Retinal pigment epithelial cell (primary cell): ENCODE measurements around the gene TEX35.

Experiments used
- DNase-seq: peaks from one replicate; pipeline ENCODE4 v3.0.0-alpha.2; 2010; ENCODE audit warnings: low read depth
- H3K4me3 ChIP-seq: 2 replicates; pipeline ENCODE4 v1.5.1; 2011; ENCODE audit warnings: mild to moderate bottlenecking, low read length, control low read depth, moderate library complexity
- CTCF ChIP-seq: conservative IDR thresholded peaks from 2 replicates; pipeline ENCODE4 v1.5.1; 2011; ENCODE audit warnings: low read depth, low read length, control low read depth, inconsistent platforms

The TEX35 gene

DNA sequence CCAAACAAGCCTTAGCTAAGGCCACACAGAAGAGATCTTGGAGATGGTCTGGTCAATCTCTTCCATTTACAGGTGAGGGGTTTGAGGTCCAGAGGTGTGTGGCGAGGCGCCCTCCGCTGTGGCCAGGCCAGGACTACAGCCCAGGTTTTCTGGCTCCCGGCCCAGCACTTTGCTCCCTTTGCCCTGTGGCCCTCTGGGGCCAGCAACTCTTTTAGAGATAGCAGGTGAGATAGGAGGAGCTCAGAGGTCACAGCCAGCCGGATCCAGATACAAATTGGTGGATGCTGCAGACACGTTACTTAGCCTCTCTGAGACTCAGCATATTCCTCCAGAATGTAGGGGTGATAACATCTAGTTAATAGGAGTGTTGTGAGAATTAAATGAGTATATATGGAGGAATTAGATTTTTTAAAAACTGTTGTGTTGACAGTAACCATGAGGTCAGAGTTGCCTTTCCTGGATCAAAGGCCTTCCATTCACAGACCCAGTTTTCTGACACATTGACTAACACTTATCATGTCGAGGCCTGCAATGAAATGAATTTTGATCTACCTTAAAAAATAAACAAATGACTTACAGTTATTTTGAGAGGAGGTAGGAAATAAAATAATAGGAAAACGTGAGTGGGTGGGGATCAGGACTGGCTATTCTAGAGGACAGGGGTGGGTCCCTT is 16.6 kb downstream of the TEX35 start:
- no peak for DNase-seq
- no peak for TF ChIP-seq CTCF
- no peak overlapping the region for H3K4me3 ChIP-seq

DNA sequence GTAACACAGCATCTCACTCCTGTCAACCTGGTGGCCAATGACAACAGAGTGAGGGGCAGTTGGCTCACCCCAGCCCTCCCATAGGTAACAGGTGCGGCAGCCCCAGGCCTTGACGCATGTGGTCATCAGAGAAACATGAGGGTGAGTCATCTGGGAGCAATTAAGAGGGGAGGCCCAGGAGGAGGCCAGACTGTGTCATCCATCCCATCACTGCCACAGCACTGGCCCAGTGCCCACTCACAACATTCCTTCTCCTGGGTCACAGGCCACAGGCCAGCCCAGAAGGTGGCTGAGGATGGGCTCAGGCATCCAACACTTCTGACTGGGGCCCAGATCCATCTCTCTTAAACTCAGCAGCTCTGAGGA is 17.1 kb downstream of the TEX35 start:
- DNase-seq: peak; percentile 45
- no peak overlapping the region for H3K4me3 ChIP-seq
- no peak for TF ChIP-seq CTCF

DNA sequence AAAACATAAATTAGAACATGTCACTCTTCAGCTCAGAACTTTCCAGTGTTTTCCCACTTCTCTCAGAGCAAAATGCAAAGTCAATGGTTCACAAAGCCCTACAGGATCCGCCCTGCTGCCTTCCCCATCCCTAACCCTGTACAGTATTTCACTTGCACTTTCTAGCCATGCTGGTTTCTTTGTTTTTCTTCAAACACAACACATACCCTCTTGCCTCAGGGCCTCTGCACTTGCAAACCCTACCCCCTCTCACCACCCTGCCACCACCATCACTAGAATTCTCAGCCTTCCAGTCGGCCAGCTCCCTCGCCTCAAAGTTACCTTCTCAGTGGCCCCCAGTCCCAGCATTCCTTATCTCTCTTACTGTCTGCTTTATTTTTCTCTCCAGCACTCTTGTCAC is 17.6 kb downstream of the TEX35 start:
- H3K4me3 ChIP-seq: no peak overlapping the region
- DNase-seq: no peak
- no peak for TF ChIP-seq CTCF

DNA sequence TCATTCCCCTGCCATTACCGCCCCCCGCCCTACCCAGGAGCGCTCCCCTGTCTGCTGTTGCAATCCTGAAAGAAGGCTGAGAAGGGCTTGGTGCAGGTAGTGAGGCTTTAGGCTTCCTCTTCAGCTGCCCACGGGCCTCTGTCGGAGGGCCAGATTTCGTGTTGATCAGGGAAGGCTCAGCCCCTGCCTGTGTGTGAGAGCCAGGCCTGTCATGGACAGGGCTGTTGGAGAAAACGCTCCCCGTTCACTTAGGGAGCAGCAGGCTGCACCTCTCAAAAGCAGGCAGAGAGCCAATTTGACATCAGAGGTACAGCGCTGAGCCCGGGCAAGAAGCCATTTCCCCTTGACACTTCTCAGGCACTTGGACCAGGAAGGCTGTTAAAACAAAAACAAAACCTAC is 19.0 kb downstream of the TEX35 start:
- no peak for TF ChIP-seq CTCF
- H3K4me3 ChIP-seq: no peak overlapping the region
- DNase-seq: no peak

GRCh38 chr1:178532392-178532791 is 19.5 kb downstream of the TEX35 start:
- no peak overlapping the region for H3K4me3 ChIP-seq
- TF ChIP-seq CTCF: peak; percentile 90
- no peak for DNase-seq

DNA sequence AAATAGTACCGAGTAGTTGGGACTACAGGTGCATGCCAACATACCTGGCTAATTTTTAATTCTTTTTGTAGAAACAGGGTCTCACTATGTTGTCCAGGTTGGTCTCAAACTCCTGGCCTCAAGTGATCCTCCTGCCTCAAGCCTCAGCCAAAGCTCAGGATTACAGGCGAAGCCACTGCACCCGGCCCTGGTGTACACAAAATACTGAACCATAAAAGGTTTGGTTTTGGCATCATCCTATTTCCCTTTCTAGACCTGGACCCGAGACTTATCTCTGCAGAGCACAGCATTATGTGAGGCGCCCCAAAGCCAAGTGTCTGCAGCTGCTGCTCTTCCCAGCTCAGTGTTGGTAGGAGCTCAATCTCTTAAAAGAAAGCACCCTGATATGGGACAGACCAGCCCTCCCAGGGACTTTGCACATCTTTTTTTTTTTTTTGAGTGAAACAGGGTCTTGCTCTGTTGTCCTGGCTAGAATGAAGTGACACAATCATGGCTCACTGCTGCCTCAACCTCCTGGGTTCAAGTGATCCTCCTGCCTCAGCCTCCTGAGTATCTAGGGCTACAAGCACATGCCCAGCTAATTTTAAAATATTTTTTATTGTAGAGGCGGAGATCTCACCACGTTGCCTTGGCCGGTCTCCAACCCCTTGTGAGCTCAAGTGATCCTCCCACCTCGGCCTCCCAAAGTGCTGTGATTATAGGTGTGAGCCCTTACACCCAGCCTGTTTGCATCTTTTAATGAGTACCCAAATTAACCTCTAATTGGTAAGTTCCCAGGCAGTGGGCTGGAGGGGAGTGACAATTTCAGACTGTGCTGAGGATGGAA is 20.4 kb downstream of the TEX35 start:
- DNase-seq: no peak
- H3K4me3 ChIP-seq: no peak overlapping the region
- TF ChIP-seq CTCF: no peak
